ENCODE measurements around the gene PRX. TPM values are rescaled to one million over a fixed set of nuclear protein-coding genes. Genes with fewer than 3 reads are reported as not detected.
A peak's percentile ranks its signal among the peaks of the same experiment; 100 is the strongest.

The PRX gene
- total and polyA plus RNA-seq, 2 of the 13 experiments (the other 11 are each of a cell fraction or from before 2014, with no cell fraction given): 0.66 TPM

GRCh38 chr19:40348961-40349507 is 64.1 kb downstream of the PRX start:
- H3K27me3 ChIP-seq (ENCODE audit: control insufficient read depth in 1 of 2, insufficient read depth in 2 of 2, low read length in 2 of 2): no peaks in the 10 kb centered on the region; a peak in 1 of 5 replicates
- H3K27ac ChIP-seq (ENCODE audit: extremely low read length, insufficient read depth, low read length): peak overlapping the region; percentile 57
- H3K9ac ChIP-seq (ENCODE audit: insufficient read depth, low read depth, low read length): peak overlapping the region; percentile 88
- TSS peak; percentile 85 for BruUV-seq (replicated peaks)
- H3K4me1 ChIP-seq (ENCODE audit: insufficient read depth, low read length): peaks cover 16% of the 10 kb centered on the region
- peak overlapping the region; percentile 74 for H2AFZ ChIP-seq (ENCODE audit: low read length)
- H3K4me2 ChIP-seq (ENCODE audit: low read depth, low read length): peak overlapping the region; percentile 100
- DNase-seq (ENCODE audit: low spot score): peak; percentile 8
- ChIA-PET CTCF (ENCODE audit: low intra/inter-chr PET ratio, low total read pairs) (no interaction called here), POLR2A (interaction anchor here (0.8 to 1.5 kb wide), 12 partner anchors 8 to 255 kb away, joined by 3 to 12 read pairs (median 3); partner anchors contain the start of gene SERTAD1)
- no peaks in the 10 kb centered on the region; the same call in 1 of the 2 replicates for H4K20me1 ChIP-seq (ENCODE audit: insufficient read depth, low read length)
- in situ Hi-C loops (cut with HindIII; ENCODE audit: extremely low pct_ligation_motif_present, low pct_unique_long_range_greater_than_20kb): no loop called here
- H3K36me3 ChIP-seq (replicated peaks in 1 of 2; ENCODE audit: control insufficient read depth in 1 of 2, insufficient read depth in 2 of 2, low read length in 2 of 2): no peaks in the 10 kb centered on the region
- intact Hi-C loops (cut with micrococcal nuclease; ENCODE audit: unreplicated experiment): loop anchor here (10.0 kb wide), 1 partner anchor 76 kb away; the partner anchor contains the start of gene SERTAD1
- 5% methylated on average over 17 of the region's 17 CpGs for WGBS (ENCODE audit: low lambda C conversion rate)
- peak overlapping the region; percentile 62 to 92 (median 80) for H3K4me3 ChIP-seq (replicated peaks in 1 of 3; ENCODE audit: insufficient read depth in 1 of 3, low read depth in 2 of 3, low read length in 3 of 3)
- peaks cover 21% of the 10 kb centered on the region for H3K79me2 ChIP-seq (ENCODE audit: insufficient read depth, low read length)
- H3K9me3 ChIP-seq (ENCODE audit: low read length): no peaks in the 10 kb centered on the region
- FAIRE-seq: no peak
- ATAC-seq: no peak
- TF ChIP-seq ATF4 (CRISPR knock-in tag; IDR thresholded peaks at IDR 0.05) (peak in 1 of 2 experiments; percentile 41; a peak in 2 of 4 replicates), ATF7 (IDR thresholded peaks at IDR 0.05) (peak; percentile 97), ATF7 (CRISPR knock-in tag; IDR thresholded peaks at IDR 0.05) (no peak), SRY (CRISPR knock-in tag; IDR thresholded peaks at IDR 0.05) (no peak; the same call in 1 of the 2 replicates), ZFP36L1 (CRISPR knock-in tag; IDR thresholded peaks at IDR 0.05) (no peak), ZNF746 (CRISPR knock-in tag; IDR thresholded peaks at IDR 0.05) (no peak), FOXC1 (CRISPR knock-in tag; IDR thresholded peaks at IDR 0.05; ENCODE audit: borderline replicate concordance) (0 out of 2 replicates have a peak, but pooled peaks have one; percentile 30), CEBPG (CRISPR knock-in tag; IDR thresholded peaks at IDR 0.05) (peak; percentile 68), SALL1 (CRISPR knock-in tag; IDR thresholded peaks at IDR 0.05) (0 out of 2 replicates have a peak, but pooled peaks have one; percentile 18), TGIF2 (CRISPR knock-in tag; IDR thresholded peaks at IDR 0.05) (no peak), ZBTB21 (CRISPR knock-in tag; IDR thresholded peaks at IDR 0.05) (peak; percentile 58; the same call in 1 of the 2 replicates), ZNF18 (CRISPR knock-in tag; IDR thresholded peaks at IDR 0.05; ENCODE audit: insufficient replicate concordance) (peak; percentile 41), ZNF572 (CRISPR knock-in tag; IDR thresholded peaks at IDR 0.05) (peak; percentile 71; the same call in 1 of the 2 replicates), ZNF484 (CRISPR knock-in tag; IDR thresholded peaks at IDR 0.05; ENCODE audit: borderline replicate concordance, low read depth) (no peak), CEBPB (IDR thresholded peaks at IDR 0.05; ENCODE audit: borderline replicate concordance, low read depth, low read length) (peak; percentile 71), SIN3A (IDR thresholded peaks at IDR 0.05; ENCODE audit: borderline replicate concordance, low read depth, low read length) (0 out of 2 replicates have a peak, but pooled peaks have one; percentile 8), CREB1 (IDR thresholded peaks at IDR 0.05) (peak; percentile 94), CREB1 (CRISPR knock-in tag; IDR thresholded peaks at IDR 0.05) (no peak; the same call in none of the 2 replicates)

All from HepG2 (cell line).